OCI-LY1 (cell line): ENCODE measurements around the gene LRFN4.

Experiments
- EZH2 ChIP-seq: fragments of 200-600 bp; sonication (generic), shearing (Covaris generic); IDR thresholded peaks from 2 replicates; pipeline ENCODE4 v1.8.0; 2017; ENCODE audit warnings: borderline replicate concordance, mixed run types, mild to moderate bottlenecking, antibody characterized with exemption, low read length, moderate library complexity, mixed read lengths
- TF ChIP-seq, protein P1 (sequence below): fragments of 200-600 bp; sonication (generic), shearing (Covaris generic); IDR thresholded peaks from 2 replicates; pipeline ENCODE4 v1.5.1; 2017; ENCODE audit warnings: mild to moderate bottlenecking, antibody characterized with exemption, low read length, moderate library complexity, mixed read lengths

GRCh38 chr11:66840317-66841091, 16.4 kb upstream of the LRFN4 start:
- TF ChIP-seq, protein P1, sequence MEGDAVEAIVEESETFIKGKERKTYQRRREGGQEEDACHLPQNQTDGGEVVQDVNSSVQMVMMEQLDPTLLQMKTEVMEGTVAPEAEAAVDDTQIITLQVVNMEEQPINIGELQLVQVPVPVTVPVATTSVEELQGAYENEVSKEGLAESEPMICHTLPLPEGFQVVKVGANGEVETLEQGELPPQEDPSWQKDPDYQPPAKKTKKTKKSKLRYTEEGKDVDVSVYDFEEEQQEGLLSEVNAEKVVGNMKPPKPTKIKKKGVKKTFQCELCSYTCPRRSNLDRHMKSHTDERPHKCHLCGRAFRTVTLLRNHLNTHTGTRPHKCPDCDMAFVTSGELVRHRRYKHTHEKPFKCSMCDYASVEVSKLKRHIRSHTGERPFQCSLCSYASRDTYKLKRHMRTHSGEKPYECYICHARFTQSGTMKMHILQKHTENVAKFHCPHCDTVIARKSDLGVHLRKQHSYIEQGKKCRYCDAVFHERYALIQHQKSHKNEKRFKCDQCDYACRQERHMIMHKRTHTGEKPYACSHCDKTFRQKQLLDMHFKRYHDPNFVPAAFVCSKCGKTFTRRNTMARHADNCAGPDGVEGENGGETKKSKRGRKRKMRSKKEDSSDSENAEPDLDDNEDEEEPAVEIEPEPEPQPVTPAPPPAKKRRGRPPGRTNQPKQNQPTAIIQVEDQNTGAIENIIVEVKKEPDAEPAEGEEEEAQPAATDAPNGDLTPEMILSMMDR = no peak
- TF ChIP-seq EZH2 = no peak
